ENCODE measurements around the gene SPIB. TPM values are rescaled to one million over a fixed set of nuclear protein-coding genes. Genes with fewer than 3 reads are reported as not detected.

Gene SPIB
- polyA plus RNA-seq, 1 donor (not counting 4 experiments of a cell fraction or from before 2014, with no cell fraction given), result not detected

DNA sequence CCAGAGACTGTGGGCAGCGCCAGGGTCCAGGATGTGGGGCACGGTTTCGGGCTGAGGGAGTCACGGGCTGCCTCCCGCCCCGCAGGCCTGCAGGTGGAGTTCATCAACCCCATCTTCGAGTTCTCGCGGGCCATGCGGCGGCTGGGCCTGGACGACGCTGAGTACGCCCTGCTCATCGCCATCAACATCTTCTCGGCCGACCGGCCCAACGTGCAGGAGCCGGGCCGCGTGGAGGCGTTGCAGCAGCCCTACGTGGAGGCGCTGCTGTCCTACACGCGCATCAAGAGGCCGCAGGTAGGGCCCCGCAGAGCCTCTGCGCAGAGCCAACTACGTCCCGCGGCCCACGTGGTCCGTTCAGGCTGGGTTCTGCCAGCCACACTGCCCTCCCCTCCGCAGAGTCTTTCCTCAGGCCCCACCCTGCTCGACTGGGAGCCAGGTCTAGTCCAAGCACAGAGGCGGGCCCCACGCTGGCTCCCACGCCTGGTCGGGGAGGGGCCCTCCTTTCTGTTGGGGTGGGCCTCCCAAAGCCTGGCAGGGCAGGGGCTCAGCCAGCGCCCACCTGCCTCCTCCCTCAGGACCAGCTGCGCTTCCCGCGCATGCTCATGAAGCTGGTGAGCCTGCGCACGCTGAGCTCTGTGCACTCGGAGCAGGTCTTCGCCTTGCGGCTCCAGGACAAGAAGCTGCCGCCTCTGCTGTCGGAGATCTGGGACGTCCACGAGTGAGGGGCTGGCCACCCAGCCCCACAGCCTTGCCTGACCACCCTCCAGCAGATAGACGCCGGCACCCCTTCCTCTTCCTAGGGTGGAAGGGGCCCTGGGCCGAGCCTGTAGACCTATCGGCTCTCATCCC is 36.6 kb upstream of the SPIB start:
- Histone ChIP-seq H3K9me1 (ENCODE audit: control insufficient read depth, extremely low read depth, insufficient read depth, low read length) (peaks cover 2% of the 10 kb centered on the region), H3K27ac (ENCODE audit: control insufficient read depth, insufficient read depth, low read length) (no peak overlapping the region), H3K79me2 (ENCODE audit: control insufficient read depth, insufficient read depth, low read length) (peaks cover 22% of the 10 kb centered on the region), H3K4me3 (ENCODE audit: control insufficient read depth in 2 of 3, extremely low read depth in 1 of 3, insufficient read depth in 2 of 3, low read depth in 1 of 3, low read length in 3 of 3) (no peak overlapping the region), H3K9ac (ENCODE audit: control insufficient read depth, extremely low read depth, insufficient read depth, low read length) (no peak overlapping the region), H3K9me3 (ENCODE audit: control insufficient read depth, low read depth, low read length) (no peaks in the 10 kb centered on the region), H3K4me1 (ENCODE audit: control insufficient read depth, extremely low read depth, insufficient read depth, low read length) (peaks cover 18% of the 10 kb centered on the region), H4K20me1 (ENCODE audit: control insufficient read depth, extremely low read depth, insufficient read depth, low read length) (no peaks in the 10 kb centered on the region), H3K36me3 (ENCODE audit: control insufficient read depth in 2 of 2, extremely low read depth in 1 of 2, insufficient read depth in 2 of 2, low read length in 2 of 2) (peaks cover 25 to 31% of the 10 kb centered on the region in 2 experiments), H3K4me2 (ENCODE audit: control insufficient read depth, extremely low read depth, insufficient read depth, low read depth, low read length) (no peak overlapping the region), H3K27me3 (ENCODE audit: control insufficient read depth, extremely low read depth, insufficient read depth, low read length) (no peaks in the 10 kb centered on the region), H2AFZ (ENCODE audit: control insufficient read depth, low read length) (no peak overlapping the region)
- FAIRE-seq, result no peak
- no peak for DNase-seq (ENCODE audit: low read depth, low spot score)
- TF ChIP-seq EZH2 (IDR thresholded peaks at IDR 0.05; ENCODE audit: low read length) (no peak), CTCF (optimal IDR thresholded peaks at IDR 0.05 in 1 of 3, IDR thresholded peaks at IDR 0.05 in 1 of 3, conservative IDR thresholded peaks at IDR 0.05 in 1 of 3; ENCODE audit: extremely low read depth in 1 of 3, insufficient read depth in 2 of 3, low read length in 3 of 3) (no peak)
- dilution Hi-C loops (cut with MboI; ENCODE audit: extremely low pct_ligation_motif_present, low sequenced_read_pairs), result no loop called here

GRCh38 chr19:50383001-50383851 is 35.5 kb upstream of the SPIB start:
- FAIRE-seq (no peak), DNase-seq (ENCODE audit: low read depth, low spot score) (no peak)
- Histone ChIP-seq H3K9ac (ENCODE audit: control insufficient read depth, extremely low read depth, insufficient read depth, low read length) (peak overlapping the region; percentile 72), H3K79me2 (ENCODE audit: control insufficient read depth, insufficient read depth, low read length) (peaks cover 32% of the 10 kb centered on the region), H3K4me3 (ENCODE audit: control insufficient read depth in 2 of 3, extremely low read depth in 1 of 3, insufficient read depth in 2 of 3, low read depth in 1 of 3, low read length in 3 of 3) (peak overlapping the region; percentile 58 to 78 (median 70)), H3K36me3 (ENCODE audit: control insufficient read depth in 2 of 2, extremely low read depth in 1 of 2, insufficient read depth in 2 of 2, low read length in 2 of 2) (peaks cover 21 to 27% of the 10 kb centered on the region in 2 experiments), H3K4me1 (ENCODE audit: control insufficient read depth, extremely low read depth, insufficient read depth, low read length) (peaks cover 18% of the 10 kb centered on the region), H3K9me3 (ENCODE audit: control insufficient read depth, low read depth, low read length) (no peaks in the 10 kb centered on the region), H3K27ac (ENCODE audit: control insufficient read depth, insufficient read depth, low read length) (peak overlapping the region; percentile 69), H3K4me2 (ENCODE audit: control insufficient read depth, extremely low read depth, insufficient read depth, low read depth, low read length) (peak overlapping the region; percentile 84), H2AFZ (ENCODE audit: control insufficient read depth, low read length) (peak overlapping the region; percentile 80), H3K9me1 (ENCODE audit: control insufficient read depth, extremely low read depth, insufficient read depth, low read length) (peaks cover 2% of the 10 kb centered on the region), H4K20me1 (ENCODE audit: control insufficient read depth, extremely low read depth, insufficient read depth, low read length) (no peaks in the 10 kb centered on the region), H3K27me3 (ENCODE audit: control insufficient read depth, extremely low read depth, insufficient read depth, low read length) (no peaks in the 10 kb centered on the region)
- dilution Hi-C loops (cut with MboI; ENCODE audit: extremely low pct_ligation_motif_present, low sequenced_read_pairs), result no loop called here
- TF ChIP-seq EZH2 (IDR thresholded peaks at IDR 0.05; ENCODE audit: low read length) (no peak), CTCF (optimal IDR thresholded peaks at IDR 0.05 in 1 of 3, IDR thresholded peaks at IDR 0.05 in 1 of 3, conservative IDR thresholded peaks at IDR 0.05 in 1 of 3; ENCODE audit: extremely low read depth in 1 of 3, insufficient read depth in 2 of 3, low read length in 3 of 3) (no peak)
